K562 (cell line): ENCODE measurements around the gene HSD17B8. TPM values are rescaled to one million over a fixed set of nuclear protein-coding genes. Genes with fewer than 3 reads are reported as not detected.
A peak's percentile ranks its signal among the peaks of the same experiment; 100 is the strongest.

ENCODE experiments used
- ATAC-seq: fragments of 200-7000 bp; cut with Tn5 transposase; 3 replicates; pipeline ENCODE4 v1.9.1; 2020; ENCODE audit warnings: moderate library complexity
- BruUV-seq: library from RNA; stranded (reverse); fragments of 400-500 nt; replicated peaks from 2 replicates; lab custom pipeline; 2021; lab: Mats Ljungman, UMichigan
- CTCF ChIA-PET: fragments of 300-600 bp; formaldehyde crosslinking; extraction: SDS; loops from one replicate; lab custom pipeline; 2021; ENCODE audit warnings: low intra/inter-chr PET ratio; lab: Yijun Ruan, JAX
- POLR2A ChIA-PET: fragments of 300-600, 350-650 bp; sonication (Branson Sonifier 250); formaldehyde crosslinking; extraction: SDS; loops from one replicate; lab custom pipeline; 2021; ENCODE audit warnings: antibody characterized with exemption, inconsistent platforms; lab: Yijun Ruan, JAX
- DNase-seq, 4 experiments: peaks; one replicate each; pipeline versions ENCODE4 v3.0.0 to v3.0.0-alpha.2; 2011 to 2018; ENCODE audit warnings: low spot score in 3 of 4, mixed read lengths in 3 of 4; ENCODE audit errors: extremely low read depth in 1 of 4
- FAIRE-seq: peaks from 2 replicates; lab custom pipeline; 2011; peaks lifted over from hg19 to GRCh38; lab: Jason Lieb, UNC
- H2AFZ ChIP-seq: 2 replicates; pipeline ENCODE4 v1.6.0; 2011; ENCODE audit warnings: low read depth, low read length, control low read depth, inconsistent platforms
- H3K27ac ChIP-seq: fragments of 200-600 bp; 3 replicates; pipeline ENCODE4 v1.8.0; 2011; ENCODE audit warnings: low read depth, mild to moderate bottlenecking, control low read depth, inconsistent platforms, low read length, moderate library complexity, mixed read lengths; ENCODE audit errors: extremely low read depth
- H3K27me3 ChIP-seq, 2 experiments: fragments of 300-600 bp in 1 of 2; 2 replicates in 1 of 2; 3 replicates in 1 of 2; pipeline versions ENCODE4 v1.6.0 to v1.8.0; 2011; ENCODE audit warnings: inconsistent platforms in 2 of 2, low read length in 2 of 2, mild to moderate bottlenecking in 1 of 2, mixed read lengths in 1 of 2, moderate library complexity in 1 of 2; ENCODE audit not compliant: control insufficient read depth in 2 of 2, insufficient read depth in 2 of 2
- H3K36me3 ChIP-seq: fragments of 300-600 bp; 3 replicates; pipeline ENCODE4 v1.8.0; 2011; ENCODE audit warnings: mild to moderate bottlenecking, low read length, inconsistent platforms; ENCODE audit not compliant: control insufficient read depth, insufficient read depth
- H3K4me1 ChIP-seq, 2 experiments: fragments of 200-600 bp in 1 of 2; replicated peaks in 1 of 2; 2 replicates in 1 of 2; 3 replicates in 1 of 2; pipeline versions ENCODE4 v1.5.1 to v1.8.0; 2011; ENCODE audit warnings: inconsistent platforms in 2 of 2, low read length in 2 of 2, mild to moderate bottlenecking in 1 of 2, mixed read lengths in 1 of 2, moderate library complexity in 1 of 2; ENCODE audit not compliant: control insufficient read depth in 2 of 2, insufficient read depth in 2 of 2
- H3K4me2 ChIP-seq: 2 replicates; pipeline ENCODE4 v1.6.1; 2011; ENCODE audit warnings: low read length, control low read depth, inconsistent platforms, mixed read lengths; ENCODE audit not compliant: insufficient read depth
- H3K4me3 ChIP-seq: fragments of 200-600 bp; sonication (generic), shearing (Covaris generic); 2 replicates; pipeline ENCODE4 v1.5.1; 2016; ENCODE audit warnings: control low read depth, inconsistent platforms
- H3K79me2 ChIP-seq: fragments of 200-600 bp; 3 replicates; pipeline ENCODE4 v1.8.0; 2011; ENCODE audit warnings: low read length, inconsistent platforms; ENCODE audit not compliant: control insufficient read depth, insufficient read depth
- H3K9ac ChIP-seq, 2 experiments: 2 replicates each; pipeline versions ENCODE4 v1.6.0 to v1.6.1; 2011; ENCODE audit warnings: low read depth in 2 of 2, low read length in 2 of 2, control low read depth in 1 of 2, inconsistent platforms in 1 of 2, mild to moderate bottlenecking in 1 of 2, mixed read lengths in 1 of 2; ENCODE audit not compliant: insufficient read depth in 1 of 2
- H3K9me1 ChIP-seq: one replicate; pipeline ENCODE4 v1.6.0; 2011; ENCODE audit warnings: inconsistent platforms, mild to moderate bottlenecking, low read length, moderate library complexity; ENCODE audit not compliant: control insufficient read depth, insufficient read depth
- H3K9me3 ChIP-seq: replicated peaks from 2 replicates; pipeline ENCODE4 v1.5.1; 2011; ENCODE audit warnings: low read depth, low read length, inconsistent platforms; ENCODE audit not compliant: control insufficient read depth, insufficient read depth
- H4K20me1 ChIP-seq: replicated peaks from 2 replicates; pipeline ENCODE4 v1.6.1; 2011; ENCODE audit warnings: low read length, inconsistent platforms, mixed read lengths; ENCODE audit not compliant: control insufficient read depth, insufficient read depth
- BRD9 ChIP-seq: fragments of 450-650 bp; IDR thresholded peaks from 2 replicates; pipeline ENCODE4 v1.6.1; 2018; ENCODE audit warnings: low read depth; ENCODE audit not compliant: partially characterized antibody
- JUN ChIP-seq, 2 experiments: sonication (generic) in 1 of 2; formaldehyde crosslinking in 1 of 2; IDR thresholded peaks; 2 replicates each; pipeline versions ENCODE4 v1.6.1 to v1.8.0; 2012 to 2022; ENCODE audit warnings: borderline replicate concordance in 2 of 2, mild to moderate bottlenecking in 2 of 2, improper control_type of control experiment in 1 of 2, low read depth in 1 of 2, low read length in 1 of 2, missing genetic modification reagents in 1 of 2
- MAFF ChIP-seq: IDR thresholded peaks from 2 replicates; pipeline ENCODE4 v1.6.1; 2012; ENCODE audit warnings: low read length, improper control_type of control experiment
- MAFK ChIP-seq: IDR thresholded peaks from 2 replicates; pipeline ENCODE4 v1.6.1; 2011; ENCODE audit warnings: low read length, improper control_type of control experiment
- SOX6 ChIP-seq: fragments of 450-650 bp; IDR thresholded peaks from 2 replicates; pipeline ENCODE4 v1.6.1; 2014; ENCODE audit warnings: mild to moderate bottlenecking
- ZNF3 ChIP-seq: fragments of 250-450 bp; sonication (Bioruptor Pico); IDR thresholded peaks from 2 replicates; pipeline ENCODE4 v1.5.0; 2021; ENCODE audit warnings: mild to moderate bottlenecking, moderate library complexity
- ZNF583 ChIP-seq: fragments of 250-450 bp; sonication (Bioruptor Pico); IDR thresholded peaks from 2 replicates; pipeline ENCODE4 v1.4.0; 2020
- ZNF785 ChIP-seq: fragments of 250-450 bp; sonication (Bioruptor Pico); IDR thresholded peaks from 2 replicates; pipeline ENCODE4 v1.4.0; 2020; ENCODE audit warnings: mild to moderate bottlenecking
- WGBS: fragments of 100-300 bp; shearing (Covaris generic); methylation state at CpG from one replicate; pipeline ENCODE4 v1.1.6; 2016; ENCODE audit warnings: low coverage, mixed read lengths; ENCODE audit not compliant: insufficient coverage; ENCODE audit errors: missing lambda C conversion rate; 5-methylcytosine and 5-hydroxymethylcytosine counted together
- in situ Hi-C: fragments of 300-500 bp; cut with MboI; formaldehyde crosslinking; loops from 4 replicates; pipeline ENCODE4 v1.15.0; 2018; ENCODE audit warnings: inconsistent platforms, mixed read lengths
- intact Hi-C: fragments of 100-400 bp; cut with micrococcal nuclease; formaldehyde crosslinking; loops from 2 replicates; pipeline ENCODE4 v1.14.2; 2022
- polyA plus RNA-seq, 8 experiments: library from polyadenylated mRNA; depleted of rRNA in 4 of 8; stranded (reverse) in 5 of 8; unstranded in 3 of 8; fragments of >200 nt; fragmentation: Nextera tagmentation in 2 of 8; fragmentation: Illumina TruSeq in 1 of 8; extraction: Ambion mirVana in 2 of 8; extraction: Trizol in 1 of 8; gene quantifications; 2 replicates each; pipeline versions ENCODE4 v1.2.1 to v1.2.3, GENCODE V29; 2011 to 2014; ENCODE audit warnings: inconsistent platforms in 1 of 8, missing spikeins in 1 of 8
- total RNA-seq, 7 experiments: library from RNA; depleted of rRNA in 6 of 7; stranded (reverse); fragments of >200 nt in 6 of 7; fragmentation: Illumina TruSeq in 2 of 7; extraction: Trizol in 2 of 7; gene quantifications; 2 replicates each; pipeline versions ENCODE4 v1.2.1 to v1.2.3, GENCODE V29; 2011 to 2021; ENCODE audit warnings: low replicate concordance in 1 of 7
- TF ChIP-seq, protein P1 (sequence below): fragments of 250-450 bp; sonication (Bioruptor Pico); IDR thresholded peaks from 2 replicates; pipeline ENCODE4 v1.8.0; 2022; ENCODE audit warnings: moderate library complexity, mild to moderate bottlenecking, inconsistent platforms
- TF ChIP-seq, protein P2 (sequence below): fragments of 450-650 bp; formaldehyde crosslinking; IDR thresholded peaks from 2 replicates; pipeline ENCODE4 v1.4.0; 2020; ENCODE audit warnings: mild to moderate bottlenecking, moderate library complexity
- TF ChIP-seq, protein P3 (sequence below), 2 experiments: fragments of 450-650 bp; IDR thresholded peaks; 2 replicates each; pipeline ENCODE4 v1.6.1; 2016; ENCODE audit warnings: mild to moderate bottlenecking in 2 of 2, borderline replicate concordance in 1 of 2, low read depth in 1 of 2, moderate library complexity in 1 of 2

HSD17B8 gene
- total and polyA plus RNA-seq, 9 of the 15 experiments (the other 6 are each of a cell fraction or from before 2014, with no cell fraction given): 3.7 to 35.2 (median 14.2) TPM

DNA sequence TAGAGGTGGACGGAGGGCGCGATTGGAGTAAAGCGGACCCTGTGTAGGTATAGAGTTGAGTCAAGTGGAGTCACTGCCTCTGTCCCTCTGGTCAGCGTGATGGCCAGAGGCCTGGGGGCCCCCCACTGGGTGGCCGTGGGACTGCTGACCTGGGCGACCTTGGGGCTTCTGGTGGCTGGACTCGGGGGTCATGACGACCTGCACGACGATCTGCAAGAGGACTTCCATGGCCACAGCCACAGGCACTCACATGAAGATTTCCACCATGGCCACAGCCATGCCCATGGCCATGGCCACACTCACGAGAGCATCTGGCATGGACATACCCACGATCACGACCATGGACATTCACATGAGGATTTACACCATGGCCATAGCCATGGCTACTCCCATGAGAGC is 3.3 kb upstream of the HSD17B8 start:
- intact Hi-C loops: loop anchor here (2.0 to 5.0 kb wide), 4 partner anchors 48 to 1069 kb away; partner anchors contain the start of genes FKBPL and PHF1
- FAIRE-seq (peak; percentile 6), DNase-seq (peak; percentile 65 to 78 (median 72)), ATAC-seq (peak; percentile 48)
- POLR2A ChIA-PET: no interaction called here
- peak overlapping the region; percentile 65 for H3K4me3 ChIP-seq
- peak overlapping the region; percentile 99 for H3K27ac ChIP-seq
- CTCF ChIA-PET: interaction anchor here (0.7 to 1.1 kb wide), 2 partner anchors 47 to 289 kb away, joined by 3 to 4 read pairs; no protein-coding TSS in a partner anchor
- peaks cover 3% of the 10 kb centered on the region for H3K9me1 ChIP-seq
- BruUV-seq: TSS peak; percentile 77
- peaks cover 22% of the 10 kb centered on the region for H4K20me1 ChIP-seq
- in situ Hi-C loops: no loop called here
- H3K27me3 ChIP-seq: no peaks in the 10 kb centered on the region
- H3K79me2 ChIP-seq: peaks cover 74% of the 10 kb centered on the region
- WGBS: under 1% methylated on average over 14 of the region's 14 CpGs
- no peaks in the 10 kb centered on the region for H3K9me3 ChIP-seq
- peak overlapping the region; percentile 100 for H3K4me2 ChIP-seq
- H3K4me1 ChIP-seq: peaks cover 52 to 54% of the 10 kb centered on the region in 2 experiments; a peak in 4 of 5 replicates
- H2AFZ ChIP-seq: peak overlapping the region; percentile 96
- H3K9ac ChIP-seq: peak overlapping the region; percentile 97 to 100
- H3K36me3 ChIP-seq: peaks cover 49% of the 10 kb centered on the region
- TF ChIP-seq, protein P1, sequence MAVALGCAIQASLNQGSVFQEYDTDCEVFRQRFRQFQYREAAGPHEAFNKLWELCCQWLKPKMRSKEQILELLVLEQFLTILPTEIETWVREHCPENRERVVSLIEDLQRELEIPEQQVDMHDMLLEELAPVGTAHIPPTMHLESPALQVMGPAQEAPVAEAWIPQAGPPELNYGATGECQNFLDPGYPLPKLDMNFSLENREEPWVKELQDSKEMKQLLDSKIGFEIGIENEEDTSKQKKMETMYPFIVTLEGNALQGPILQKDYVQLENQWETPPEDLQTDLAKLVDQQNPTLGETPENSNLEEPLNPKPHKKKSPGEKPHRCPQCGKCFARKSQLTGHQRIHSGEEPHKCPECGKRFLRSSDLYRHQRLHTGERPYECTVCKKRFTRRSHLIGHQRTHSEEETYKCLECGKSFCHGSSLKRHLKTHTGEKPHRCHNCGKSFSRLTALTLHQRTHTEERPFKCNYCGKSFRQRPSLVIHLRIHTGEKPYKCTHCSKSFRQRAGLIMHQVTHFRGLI (CRISPR knock-in tag): no peak
- TF ChIP-seq ZNF3 (CRISPR knock-in tag) (no peak), ZNF583 (no peak), JUN (IDR thresholded peaks at IDR 0.05; ENCODE audit: borderline replicate concordance, low read depth, low read length) (0 out of 2 replicates have a peak, but pooled peaks have one; percentile 7), JUN (CRISPR knock-in tag; IDR thresholded peaks at IDR 0.05; ENCODE audit: borderline replicate concordance) (no peak), MAFK (peak; percentile 2; the same call in 1 of the 2 replicates), MAFF (no peak), BRD9 (peak; percentile 91), SOX6 (no peak), ZNF785 (CRISPR knock-in tag) (no peak)
- TF ChIP-seq, protein P2, sequence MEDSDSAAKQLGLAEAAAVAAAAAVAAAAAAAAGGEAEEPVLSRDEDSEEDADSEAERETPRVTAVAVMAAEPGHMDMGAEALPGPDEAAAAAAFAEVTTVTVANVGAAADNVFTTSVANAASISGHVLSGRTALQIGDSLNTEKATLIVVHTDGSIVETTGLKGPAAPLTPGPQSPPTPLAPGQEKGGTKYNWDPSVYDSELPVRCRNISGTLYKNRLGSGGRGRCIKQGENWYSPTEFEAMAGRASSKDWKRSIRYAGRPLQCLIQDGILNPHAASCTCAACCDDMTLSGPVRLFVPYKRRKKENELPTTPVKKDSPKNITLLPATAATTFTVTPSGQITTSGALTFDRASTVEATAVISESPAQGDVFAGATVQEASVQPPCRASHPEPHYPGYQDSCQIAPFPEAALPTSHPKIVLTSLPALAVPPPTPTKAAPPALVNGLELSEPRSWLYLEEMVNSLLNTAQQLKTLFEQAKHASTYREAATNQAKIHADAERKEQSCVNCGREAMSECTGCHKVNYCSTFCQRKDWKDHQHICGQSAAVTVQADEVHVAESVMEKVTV (CRISPR knock-in tag): no peak
- TF ChIP-seq, protein P3, sequence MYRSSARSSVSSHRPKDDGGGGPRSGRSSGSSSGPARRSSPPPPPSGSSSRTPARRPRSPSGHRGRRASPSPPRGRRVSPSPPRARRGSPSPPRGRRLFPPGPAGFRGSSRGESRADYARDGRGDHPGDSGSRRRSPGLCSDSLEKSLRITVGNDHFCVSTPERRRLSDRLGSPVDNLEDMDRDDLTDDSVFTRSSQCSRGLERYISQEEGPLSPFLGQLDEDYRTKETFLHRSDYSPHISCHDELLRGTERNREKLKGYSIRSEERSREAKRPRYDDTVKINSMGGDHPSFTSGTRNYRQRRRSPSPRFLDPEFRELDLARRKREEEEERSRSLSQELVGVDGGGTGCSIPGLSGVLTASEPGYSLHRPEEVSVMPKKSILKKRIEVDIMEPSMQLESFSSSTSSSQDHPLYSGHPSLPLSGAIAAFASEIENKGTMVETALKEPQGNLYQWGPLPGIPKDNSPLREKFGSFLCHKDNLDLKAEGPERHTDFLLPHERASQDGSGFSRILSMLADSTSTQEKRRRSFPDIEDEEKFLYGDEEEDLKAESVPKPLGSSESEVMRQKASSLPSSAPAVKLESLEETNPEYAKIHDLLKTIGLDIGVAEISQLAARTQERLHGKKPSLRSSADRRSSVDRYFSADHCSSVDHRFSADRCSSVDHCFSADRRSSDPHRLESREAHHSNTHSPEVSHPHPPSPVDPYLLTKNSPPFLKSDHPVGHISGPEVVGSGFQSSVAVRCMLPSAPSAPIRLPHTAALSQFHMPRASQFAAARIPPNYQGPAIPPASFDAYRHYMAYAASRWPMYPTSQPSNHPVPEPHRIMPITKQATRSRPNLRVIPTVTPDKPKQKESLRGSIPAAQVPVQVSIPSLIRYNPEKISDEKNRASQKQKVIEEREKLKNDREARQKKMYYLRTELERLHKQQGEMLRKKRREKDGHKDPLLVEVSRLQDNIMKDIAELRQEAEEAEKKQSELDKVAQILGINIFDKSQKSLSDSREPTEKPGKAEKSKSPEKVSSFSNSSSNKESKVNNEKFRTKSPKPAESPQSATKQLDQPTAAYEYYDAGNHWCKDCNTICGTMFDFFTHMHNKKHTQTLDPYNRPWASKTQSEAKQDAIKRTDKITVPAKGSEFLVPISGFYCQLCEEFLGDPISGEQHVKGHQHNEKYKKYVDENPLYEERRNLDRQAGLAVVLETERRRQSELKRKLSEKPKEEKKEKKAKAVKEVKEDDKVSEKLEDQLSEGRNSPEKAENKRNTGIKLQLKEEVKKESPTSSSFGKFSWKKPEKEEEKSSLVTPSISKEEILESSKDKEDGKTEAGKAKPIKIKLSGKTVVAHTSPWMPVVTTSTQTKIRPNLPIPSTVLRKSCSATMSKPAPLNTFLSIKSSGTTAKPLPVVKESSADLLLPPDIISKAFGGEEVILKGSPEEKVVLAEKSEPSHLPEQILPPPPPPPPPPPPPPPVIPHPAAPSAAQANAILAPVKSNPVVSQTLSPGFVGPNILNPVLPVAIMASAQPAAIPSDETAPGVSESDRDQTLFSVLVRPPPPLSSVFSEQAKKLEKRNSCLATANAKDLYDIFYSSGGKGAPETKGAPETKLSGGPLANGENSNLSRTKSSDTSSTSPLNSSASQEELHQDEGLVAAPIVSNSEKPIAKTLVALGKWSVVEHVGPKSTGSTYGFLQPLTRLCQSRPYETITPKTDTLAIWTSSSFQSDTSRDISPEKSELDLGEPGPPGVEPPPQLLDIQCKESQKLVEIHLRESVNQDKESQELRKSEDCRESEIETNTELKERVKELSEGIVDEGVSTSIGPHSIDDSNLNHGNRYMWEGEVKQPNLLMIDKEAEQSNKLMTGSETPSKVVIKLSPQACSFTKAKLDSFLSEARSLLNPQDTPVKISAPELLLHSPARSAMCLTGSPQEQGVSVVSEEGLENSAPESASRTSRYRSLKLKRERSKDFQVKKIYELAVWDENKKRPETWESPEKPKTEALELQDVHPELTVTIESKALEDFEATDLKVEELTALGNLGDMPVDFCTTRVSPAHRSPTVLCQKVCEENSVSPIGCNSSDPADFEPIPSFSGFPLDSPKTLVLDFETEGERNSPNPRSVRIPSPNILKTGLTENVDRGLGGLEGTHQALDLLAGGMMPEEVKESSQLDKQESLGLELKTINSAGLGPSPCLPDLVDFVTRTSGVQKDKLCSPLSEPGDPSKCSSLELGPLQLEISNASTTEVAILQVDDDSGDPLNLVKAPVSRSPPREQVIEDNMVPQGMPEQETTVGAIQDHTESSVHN (IDR thresholded peaks at IDR 0.05; ENCODE audit: borderline replicate concordance in 1 of 2, low read depth in 1 of 2): no peak
